ENCODE data around the gene MUC5B.
A peak's percentile ranks its signal among the peaks of the same experiment; 100 is the strongest.

The MUC5B gene

GRCh38 chr11:1270476-1270875 lies 47.6 kb downstream of the MUC5B start:
- DNase-seq, result no peak

- no peak for DNase-seq
Observed at GRCh38 chr11:1271002-1271401, 48.1 kb downstream of the MUC5B start.

GRCh38 chr11:1271406-1271805 lies 48.5 kb downstream of the MUC5B start:
- DNase-seq, result no peak

GRCh38 chr11:1271927-1272326 lies 49.1 kb downstream of the MUC5B start:
- no peak for DNase-seq

GRCh38 chr11:1272531-1272930 lies 49.7 kb downstream of the MUC5B start:
- DNase-seq, result no peak

- DNase-seq, result no peak
Observed at GRCh38 chr11:1274501-1274900, 51.6 kb downstream of the MUC5B start.

GRCh38 chr11:1275021-1275420 lies 52.2 kb downstream of the MUC5B start:
- DNase-seq, result no peak

- DNase-seq, result peak; percentile 68
Observed at GRCh38 chr11:1276041-1276790, 53.4 kb downstream of the MUC5B start.

- DNase-seq, result no peak
Observed at GRCh38 chr11:1276866-1277615, 54.2 kb downstream of the MUC5B start.

- no peak for DNase-seq
Observed at GRCh38 chr11:1277936-1278512, 55.2 kb downstream of the MUC5B start.

GRCh38 chr11:1278766-1279673 lies 56.2 kb downstream of the MUC5B start:
- DNase-seq, result no peak

GRCh38 chr11:1279674-1280055 lies 56.8 kb downstream of the MUC5B start:
- no peak for DNase-seq

- DNase-seq, result no peak
Observed at GRCh38 chr11:1280116-1281035, 57.5 kb downstream of the MUC5B start.

GRCh38 chr11:1281326-1281973 lies 58.6 kb downstream of the MUC5B start:
- no peak for DNase-seq

- no peak for DNase-seq
Observed at GRCh38 chr11:1281974-1282365, 59.1 kb downstream of the MUC5B start.

- DNase-seq, result no peak
Observed at GRCh38 chr11:1283091-1283511, 60.2 kb downstream of the MUC5B start.

GRCh38 chr11:1283906-1284305 lies 61.0 kb downstream of the MUC5B start:
- DNase-seq, result no peak

- no peak for DNase-seq
Observed at GRCh38 chr11:1285316-1285744, 62.5 kb downstream of the MUC5B start.

- no peak for DNase-seq
Observed at GRCh38 chr11:1285876-1286275, 63.0 kb downstream of the MUC5B start.

GRCh38 chr11:1287928-1288327 lies 65.1 kb downstream of the MUC5B start:
- DNase-seq, result peak; percentile 14

Measured in left hindlimb (tissue), 1 donor.